Measurements from ENCODE around the gene ATP2A2.

- TF ChIP-seq CTCF (conservative IDR thresholded peaks at IDR 0.05) (no peak), EZH2 (IDR thresholded peaks at IDR 0.05; ENCODE audit: low read depth) (no peak)
Measured at GRCh38 chr12:110329710-110330109, 48.7 kb downstream of the ATP2A2 start.

Measured in PC-9 (cell line).